Measurements from ENCODE around the gene PPP2R5A. TPM values are rescaled to one million over a fixed set of nuclear protein-coding genes. Genes with fewer than 3 reads are reported as not detected.

The PPP2R5A gene
- total RNA-seq, 1 donor from 2014 or later, result 17.5 TPM

DNA sequence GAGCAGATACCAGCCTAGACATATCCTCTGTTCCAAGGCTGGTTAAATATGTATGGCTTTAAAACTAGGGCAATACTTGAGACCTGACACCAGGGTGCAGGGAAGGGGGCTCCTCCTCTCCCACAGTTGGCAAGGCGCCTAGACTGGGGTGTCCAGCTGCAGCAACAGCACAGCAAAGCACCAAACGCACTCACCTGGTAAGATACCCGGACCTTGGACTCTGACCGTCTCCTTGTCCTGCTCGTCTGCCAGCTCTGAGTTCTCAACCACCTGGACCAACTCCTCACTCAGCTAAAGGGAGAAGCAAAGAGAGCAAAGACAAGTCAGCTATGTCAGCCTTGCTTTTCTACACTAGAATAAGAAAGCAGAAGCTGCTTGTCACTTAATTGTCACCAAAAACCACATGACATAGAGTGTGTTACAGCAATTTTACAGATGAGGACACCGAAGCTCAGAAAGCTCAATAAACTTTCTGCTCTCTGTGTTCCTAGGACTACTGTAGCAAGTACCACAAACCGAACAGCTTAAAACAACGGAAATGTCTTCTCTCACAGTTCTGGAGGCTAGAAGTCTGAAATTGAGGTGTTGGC, 125.1 kb downstream of the PPP2R5A start:
- peaks cover 27% of the 10 kb centered on the region for H3K36me3 Mint-ChIP-seq (ENCODE audit: unreplicated experiment)
- TF ChIP-seq, protein P1, sequence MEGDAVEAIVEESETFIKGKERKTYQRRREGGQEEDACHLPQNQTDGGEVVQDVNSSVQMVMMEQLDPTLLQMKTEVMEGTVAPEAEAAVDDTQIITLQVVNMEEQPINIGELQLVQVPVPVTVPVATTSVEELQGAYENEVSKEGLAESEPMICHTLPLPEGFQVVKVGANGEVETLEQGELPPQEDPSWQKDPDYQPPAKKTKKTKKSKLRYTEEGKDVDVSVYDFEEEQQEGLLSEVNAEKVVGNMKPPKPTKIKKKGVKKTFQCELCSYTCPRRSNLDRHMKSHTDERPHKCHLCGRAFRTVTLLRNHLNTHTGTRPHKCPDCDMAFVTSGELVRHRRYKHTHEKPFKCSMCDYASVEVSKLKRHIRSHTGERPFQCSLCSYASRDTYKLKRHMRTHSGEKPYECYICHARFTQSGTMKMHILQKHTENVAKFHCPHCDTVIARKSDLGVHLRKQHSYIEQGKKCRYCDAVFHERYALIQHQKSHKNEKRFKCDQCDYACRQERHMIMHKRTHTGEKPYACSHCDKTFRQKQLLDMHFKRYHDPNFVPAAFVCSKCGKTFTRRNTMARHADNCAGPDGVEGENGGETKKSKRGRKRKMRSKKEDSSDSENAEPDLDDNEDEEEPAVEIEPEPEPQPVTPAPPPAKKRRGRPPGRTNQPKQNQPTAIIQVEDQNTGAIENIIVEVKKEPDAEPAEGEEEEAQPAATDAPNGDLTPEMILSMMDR (IDR thresholded peaks at IDR 0.05), result no peak
- no peaks in the 10 kb centered on the region for H3K9me3 Mint-ChIP-seq (ENCODE audit: unreplicated experiment)
- peak; percentile 70 for DNase-seq (ENCODE audit: extremely low spot score, unreplicated experiment)
- H3K27me3 Mint-ChIP-seq (ENCODE audit: unreplicated experiment), result no peaks in the 10 kb centered on the region
- H3K4me1 Mint-ChIP-seq (ENCODE audit: unreplicated experiment), result peaks cover 18% of the 10 kb centered on the region
- peak overlapping the region; percentile 26 for H3K4me3 Mint-ChIP-seq (ENCODE audit: unreplicated experiment)
- H3K27ac Mint-ChIP-seq (ENCODE audit: unreplicated experiment), result no peak overlapping the region

Other genes with a start within 250 kb of the PPP2R5A start
- 17.5 and 18.4 TPM in 2 replicates for gene INTS7, start 249.9 kb upstream of the PPP2R5A start, total RNA-seq
- gene DTL, start 249.7 kb upstream of the PPP2R5A start, total RNA-seq, result 5.7 and 6.7 TPM in 2 replicates
- gene PACC1, start 129.5 kb downstream of the PPP2R5A start, total RNA-seq, result 9.9 and 11.4 TPM in 2 replicates
- gene NENF, start 147.5 kb downstream of the PPP2R5A start, total RNA-seq, result 55.9 and 57.8 TPM in 2 replicates

Measured in osteocyte (in vitro differentiated cells).